Measurements from ENCODE around the gene ULBP2.
"Not testable (repeated sequence)": the region's sequence is repeated elsewhere in the genome, so short reads cannot be mapped to it uniquely, and the experiment has no call there.

The ULBP2 gene

GRCh38 chr6:149904661-149905370 is 37.0 kb upstream of the ULBP2 start:
- Histone ChIP-seq H3K36me3 (ENCODE audit: insufficient read depth, insufficient read length, low read length) (no peaks in the 10 kb centered on the region), H3K4me3 (ENCODE audit: insufficient read length, low read depth) (no peak overlapping the region), H3K27me3 (ENCODE audit: insufficient read depth, insufficient read length) (no peaks in the 10 kb centered on the region), H3K9me3 (ENCODE audit: insufficient read depth, low read length) (peaks cover 18% of the 10 kb centered on the region; the same call in 1 of the 2 replicates), H3K4me1 (ENCODE audit: insufficient read depth, insufficient read length) (peaks cover 5% of the 10 kb centered on the region), H3K9ac (ENCODE audit: insufficient read length, low read depth) (no peak overlapping the region)
- TF ChIP-seq YY1 (IDR thresholded peaks at IDR 0.05; ENCODE audit: insufficient read depth, insufficient read length) (no peak), SUZ12 (IDR thresholded peaks at IDR 0.05; ENCODE audit: extremely low read depth, insufficient read depth, insufficient read length) (no peak), ZNF274 (IDR thresholded peaks at IDR 0.05; ENCODE audit: low read depth, low read length) (no peak)
- DNase-seq (ENCODE audit: low read depth, low spot score), result no peak

GRCh38 chr6:149905371-149905910 is 36.4 kb upstream of the ULBP2 start:
- Histone ChIP-seq H3K4me3 (ENCODE audit: insufficient read length, low read depth) (no peak overlapping the region), H3K27me3 (ENCODE audit: insufficient read depth, insufficient read length) (no peaks in the 10 kb centered on the region), H3K9ac (ENCODE audit: insufficient read length, low read depth) (no peak overlapping the region), H3K4me1 (ENCODE audit: insufficient read depth, insufficient read length) (peaks cover 5% of the 10 kb centered on the region), H3K9me3 (ENCODE audit: insufficient read depth, low read length) (peaks cover 22% of the 10 kb centered on the region; the same call in 1 of the 2 replicates), H3K36me3 (ENCODE audit: insufficient read depth, insufficient read length, low read length) (no peaks in the 10 kb centered on the region)
- TF ChIP-seq YY1 (IDR thresholded peaks at IDR 0.05; ENCODE audit: insufficient read depth, insufficient read length), result no peak
- no peak for TF ChIP-seq ZNF274 (IDR thresholded peaks at IDR 0.05; ENCODE audit: low read depth, low read length)
- TF ChIP-seq SUZ12 (IDR thresholded peaks at IDR 0.05; ENCODE audit: extremely low read depth, insufficient read depth, insufficient read length), result no peak
- DNase-seq (ENCODE audit: low read depth, low spot score), result no peak

- Histone ChIP-seq H3K9ac (ENCODE audit: insufficient read length, low read depth) (no peak overlapping the region), H3K36me3 (ENCODE audit: insufficient read depth, insufficient read length, low read length) (no peaks in the 10 kb centered on the region), H3K9me3 (ENCODE audit: insufficient read depth, low read length) (peaks cover 22% of the 10 kb centered on the region; the same call in 1 of the 2 replicates), H3K27me3 (ENCODE audit: insufficient read depth, insufficient read length) (no peaks in the 10 kb centered on the region), H3K4me3 (ENCODE audit: insufficient read length, low read depth) (no peak overlapping the region), H3K4me1 (ENCODE audit: insufficient read depth, insufficient read length) (peaks cover 5% of the 10 kb centered on the region)
- TF ChIP-seq SUZ12 (IDR thresholded peaks at IDR 0.05; ENCODE audit: extremely low read depth, insufficient read depth, insufficient read length), result no peak
- TF ChIP-seq YY1 (IDR thresholded peaks at IDR 0.05; ENCODE audit: insufficient read depth, insufficient read length), result no peak
- TF ChIP-seq ZNF274 (IDR thresholded peaks at IDR 0.05; ENCODE audit: low read depth, low read length), result no peak
- no peak for DNase-seq (ENCODE audit: low read depth, low spot score)
Observed at GRCh38 chr6:149905911-149906371, 35.9 kb upstream of the ULBP2 start.

- H3K4me3 ChIP-seq (ENCODE audit: insufficient read length, low read depth), result no peak overlapping the region
- no peak overlapping the region for H3K9ac ChIP-seq (ENCODE audit: insufficient read length, low read depth)
- H3K9me3 ChIP-seq (ENCODE audit: insufficient read depth, low read length), result peaks cover 22% of the 10 kb centered on the region; the same call in 1 of the 2 replicates
- no peak for TF ChIP-seq YY1 (IDR thresholded peaks at IDR 0.05; ENCODE audit: insufficient read depth, insufficient read length)
- TF ChIP-seq SUZ12 (IDR thresholded peaks at IDR 0.05; ENCODE audit: extremely low read depth, insufficient read depth, insufficient read length), result no peak
- TF ChIP-seq ZNF274 (IDR thresholded peaks at IDR 0.05; ENCODE audit: low read depth, low read length), result no peak
- no peaks in the 10 kb centered on the region for H3K27me3 ChIP-seq (ENCODE audit: insufficient read depth, insufficient read length)
- no peak for DNase-seq (ENCODE audit: low read depth, low spot score)
- peaks cover 5% of the 10 kb centered on the region for H3K4me1 ChIP-seq (ENCODE audit: insufficient read depth, insufficient read length)
- no peaks in the 10 kb centered on the region for H3K36me3 ChIP-seq (ENCODE audit: insufficient read depth, insufficient read length, low read length)
Observed at GRCh38 chr6:149906405-149906804, 35.4 kb upstream of the ULBP2 start.

GRCh38 chr6:149907317-149907716 is 34.5 kb upstream of the ULBP2 start:
- TF ChIP-seq ZNF274 (IDR thresholded peaks at IDR 0.05; ENCODE audit: low read depth, low read length) (no peak), SUZ12 (IDR thresholded peaks at IDR 0.05; ENCODE audit: extremely low read depth, insufficient read depth, insufficient read length) (no peak), YY1 (IDR thresholded peaks at IDR 0.05; ENCODE audit: insufficient read depth, insufficient read length) (no peak)
- Histone ChIP-seq H3K4me3 (ENCODE audit: insufficient read length, low read depth) (no peak overlapping the region), H3K9ac (ENCODE audit: insufficient read length, low read depth) (no peak overlapping the region), H3K36me3 (ENCODE audit: insufficient read depth, insufficient read length, low read length) (no peaks in the 10 kb centered on the region), H3K4me1 (ENCODE audit: insufficient read depth, insufficient read length) (peaks cover 5% of the 10 kb centered on the region), H3K9me3 (ENCODE audit: insufficient read depth, low read length) (peaks cover 22% of the 10 kb centered on the region; the same call in 1 of the 2 replicates), H3K27me3 (ENCODE audit: insufficient read depth, insufficient read length) (no peaks in the 10 kb centered on the region)
- DNase-seq (ENCODE audit: low read depth, low spot score), result no peak

- H3K4me3 ChIP-seq (ENCODE audit: insufficient read length, low read depth), result not testable (repeated sequence)
Observed at GRCh38 chr6:149908480-149908879, 33.3 kb upstream of the ULBP2 start.

GRCh38 chr6:149909701-149910470 is 31.9 kb upstream of the ULBP2 start:
- H3K4me1 ChIP-seq (ENCODE audit: insufficient read depth, insufficient read length), result no peaks in the 10 kb centered on the region
- no peak overlapping the region for H3K9ac ChIP-seq (ENCODE audit: insufficient read length, low read depth)
- H3K36me3 ChIP-seq (ENCODE audit: insufficient read depth, insufficient read length, low read length), result no peaks in the 10 kb centered on the region
- H3K27me3 ChIP-seq (ENCODE audit: insufficient read depth, insufficient read length), result no peaks in the 10 kb centered on the region
- no peak overlapping the region for H3K4me3 ChIP-seq (ENCODE audit: insufficient read length, low read depth)
- no peak for DNase-seq (ENCODE audit: low read depth, low spot score)
- TF ChIP-seq YY1 (IDR thresholded peaks at IDR 0.05; ENCODE audit: insufficient read depth, insufficient read length), result no peak
- TF ChIP-seq ZNF274 (IDR thresholded peaks at IDR 0.05; ENCODE audit: low read depth, low read length), result no peak
- TF ChIP-seq SUZ12 (IDR thresholded peaks at IDR 0.05; ENCODE audit: extremely low read depth, insufficient read depth, insufficient read length), result no peak
- peaks cover 22% of the 10 kb centered on the region; the same call in 1 of the 2 replicates for H3K9me3 ChIP-seq (ENCODE audit: insufficient read depth, low read length)

More at GRCh38 chr6:149908480-149908879, 33.3 kb upstream of the ULBP2 start:
- not testable (repeated sequence) for H3K9ac ChIP-seq (ENCODE audit: insufficient read length, low read depth); H3K27me3 ChIP-seq (ENCODE audit: insufficient read depth, insufficient read length); H3K4me1 ChIP-seq (ENCODE audit: insufficient read depth, insufficient read length); H3K36me3 ChIP-seq (ENCODE audit: insufficient read depth, insufficient read length, low read length); DNase-seq (ENCODE audit: low read depth, low spot score)
- peaks cover 22% of the 10 kb centered on the region; the same call in 1 of the 2 replicates for H3K9me3 ChIP-seq (ENCODE audit: insufficient read depth, low read length)

Data from NT2/D1 (cell line).